Muscle layer of colon (tissue), 2 donors: ENCODE data around the gene SMIM20.

Experiments
- H3K27ac ChIP-seq: one replicate; pipeline ENCODE4 v1.7.0; 2013; ENCODE audit warnings: low read depth, mild to moderate bottlenecking, low read length, moderate library complexity
- H3K27me3 ChIP-seq, 2 donors: one replicate each; pipeline ENCODE4 v1.7.0; 2013; ENCODE audit warnings: low read length in 2 of 2, mild to moderate bottlenecking in 2 of 2; ENCODE audit not compliant: insufficient read depth in 2 of 2, control insufficient read depth in 1 of 2
- H3K36me3 ChIP-seq: one replicate; pipeline ENCODE4 v1.7.0; 2013; ENCODE audit warnings: mild to moderate bottlenecking, low read length; ENCODE audit not compliant: insufficient read depth
- H3K4me1 ChIP-seq: one replicate; pipeline ENCODE4 v1.7.0; 2013; ENCODE audit warnings: mild to moderate bottlenecking, low read length; ENCODE audit not compliant: insufficient read depth
- H3K4me3 ChIP-seq, 2 donors: one replicate each; pipeline ENCODE4 v1.7.0; 2013; ENCODE audit warnings: low read length in 2 of 2, low read depth in 1 of 2, mild to moderate bottlenecking in 1 of 2, moderate library complexity in 1 of 2
- H3K9ac ChIP-seq: one replicate; pipeline ENCODE4 v1.7.0; 2013; ENCODE audit warnings: low read length
- H3K9me3 ChIP-seq: one replicate; pipeline ENCODE4 v1.7.0; 2013; ENCODE audit warnings: mild to moderate bottlenecking, low read length
- donor health status: abdominal sarcoma.
- donor health status: Adenocarcinoma of cecum.

SMIM20 gene

DNA sequence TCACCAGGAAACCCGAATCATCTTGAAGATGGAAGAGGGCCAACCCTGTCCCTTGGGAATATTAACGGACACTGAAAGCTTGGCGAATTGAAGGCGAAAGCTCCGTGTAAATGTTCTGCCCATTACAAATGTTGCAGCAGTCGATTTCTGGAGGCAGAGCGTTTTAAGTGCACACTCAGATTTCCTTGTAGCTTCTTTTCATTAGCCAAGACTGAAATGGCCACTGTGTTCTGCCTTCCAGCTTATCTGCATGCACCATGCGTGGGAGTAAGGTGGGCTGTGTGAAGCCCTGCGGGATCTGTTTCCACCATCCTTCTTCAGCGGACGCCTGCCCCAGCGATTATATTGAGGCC is 1.3 kb downstream of the SMIM20 start:
- Histone ChIP-seq H3K27me3 (no peaks in the 10 kb centered on the region), H3K4me3 (no peak overlapping the region), H3K27ac (no peak overlapping the region), H3K36me3 (no peaks in the 10 kb centered on the region), H3K9ac (no peak overlapping the region), H3K4me1 (peaks cover 20% of the 10 kb centered on the region), H3K9me3 (no peaks in the 10 kb centered on the region)

DNA sequence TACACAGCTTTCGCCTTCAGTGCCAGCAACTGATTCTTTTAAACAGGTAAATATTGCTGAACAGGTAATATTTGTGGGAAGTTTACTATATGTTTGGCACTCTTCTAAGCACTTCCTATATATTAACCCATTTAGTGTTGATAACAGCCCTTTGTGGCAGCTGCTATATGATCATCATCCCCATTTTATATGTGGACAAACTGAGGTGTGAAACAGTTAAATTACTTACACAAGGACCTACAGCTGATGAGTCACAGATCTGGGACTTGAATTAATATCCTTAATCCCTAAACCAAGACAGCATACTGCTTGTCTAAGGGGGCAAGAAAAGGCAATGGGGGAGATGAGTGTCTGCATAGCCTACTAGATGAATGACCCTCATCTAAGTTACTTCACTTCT is 2.9 kb downstream of the SMIM20 start:
- Histone ChIP-seq H3K9me3 (no peaks in the 10 kb centered on the region), H3K4me3 (no peak overlapping the region), H3K27me3 (no peaks in the 10 kb centered on the region), H3K36me3 (peaks cover 3% of the 10 kb centered on the region), H3K9ac (no peak overlapping the region), H3K27ac (no peak overlapping the region), H3K4me1 (peaks cover 20% of the 10 kb centered on the region)

DNA sequence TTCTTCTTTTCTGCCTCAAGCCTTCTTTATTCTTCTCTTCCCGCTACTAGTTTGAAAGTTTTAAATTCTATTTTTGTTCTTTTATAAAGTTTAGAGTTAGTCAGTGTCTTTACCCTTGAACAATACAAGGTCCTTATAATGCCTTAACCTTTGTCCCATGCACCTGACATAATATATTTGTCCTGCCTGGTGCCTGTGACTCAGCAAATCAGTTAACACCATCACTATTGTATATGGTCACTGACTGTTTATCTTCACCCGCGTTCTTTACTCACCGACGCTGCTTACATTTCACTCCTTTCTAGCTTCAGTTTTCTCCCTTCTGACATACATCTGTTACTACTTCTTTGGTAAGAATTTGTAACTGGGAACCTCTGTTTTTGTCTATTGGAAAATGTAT is 5.7 kb downstream of the SMIM20 start:
- Histone ChIP-seq H3K4me1 (peaks cover 10% of the 10 kb centered on the region), H3K27ac (no peak overlapping the region), H3K27me3 (no peaks in the 10 kb centered on the region), H3K4me3 (no peak overlapping the region), H3K9ac (no peak overlapping the region), H3K9me3 (no peaks in the 10 kb centered on the region), H3K36me3 (peaks cover 3% of the 10 kb centered on the region)

DNA sequence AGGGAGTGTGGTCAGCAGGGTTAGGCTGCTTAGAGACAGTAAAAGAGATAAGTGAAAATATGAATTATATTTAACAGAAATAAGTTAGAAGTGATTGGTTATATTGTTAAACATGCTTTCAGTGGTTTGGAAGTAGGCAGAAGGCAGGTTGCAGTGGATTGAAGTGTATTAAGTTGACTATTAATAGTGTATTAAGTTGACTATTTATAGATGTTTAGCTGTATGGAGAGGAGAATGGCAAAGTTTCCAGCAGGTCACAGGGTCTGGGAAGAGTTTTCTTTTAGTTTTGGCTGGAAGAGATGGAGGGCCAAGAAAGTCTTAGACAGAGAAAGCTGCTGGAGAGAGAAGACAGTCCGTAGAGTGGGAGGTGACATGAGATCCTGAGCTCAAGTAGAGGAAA is 7.9 kb downstream of the SMIM20 start:
- H3K4me3 ChIP-seq: no peak overlapping the region
- H3K27ac ChIP-seq: no peak overlapping the region
- H3K9ac ChIP-seq: no peak overlapping the region
- H3K27me3 ChIP-seq: no peaks in the 10 kb centered on the region
- peaks cover 3% of the 10 kb centered on the region for H3K36me3 ChIP-seq
- H3K9me3 ChIP-seq: no peaks in the 10 kb centered on the region
- no peaks in the 10 kb centered on the region for H3K4me1 ChIP-seq

DNA sequence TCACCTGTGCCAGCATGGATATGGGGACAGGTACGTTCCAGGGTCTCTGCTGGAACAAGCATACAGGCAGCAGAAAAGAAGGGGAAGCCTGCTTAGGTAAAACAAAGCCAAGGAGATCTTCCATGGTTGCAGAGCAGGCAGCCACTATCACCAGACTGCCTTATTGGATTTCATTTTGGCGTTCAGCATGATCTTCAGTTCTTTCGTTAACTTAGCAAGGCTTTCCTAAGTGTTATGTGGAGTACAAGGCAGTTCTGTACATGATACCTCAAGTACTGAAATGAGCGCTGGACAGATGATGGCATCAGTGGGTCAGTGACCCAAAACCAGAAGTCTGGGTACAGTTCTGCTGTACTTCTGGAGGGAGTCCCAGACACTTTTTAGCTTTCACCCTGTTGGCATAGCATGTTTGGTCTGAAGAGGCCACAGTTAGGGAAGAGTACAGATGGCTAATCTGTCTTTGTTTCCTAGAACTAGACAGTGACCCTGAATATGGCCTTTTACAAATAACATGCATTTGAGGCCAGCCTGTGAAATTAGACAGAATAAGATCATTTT is 8.9 kb downstream of the SMIM20 start:
- Histone ChIP-seq H3K9me3 (no peaks in the 10 kb centered on the region), H3K27me3 (no peaks in the 10 kb centered on the region), H3K36me3 (peaks cover 3% of the 10 kb centered on the region)

DNA sequence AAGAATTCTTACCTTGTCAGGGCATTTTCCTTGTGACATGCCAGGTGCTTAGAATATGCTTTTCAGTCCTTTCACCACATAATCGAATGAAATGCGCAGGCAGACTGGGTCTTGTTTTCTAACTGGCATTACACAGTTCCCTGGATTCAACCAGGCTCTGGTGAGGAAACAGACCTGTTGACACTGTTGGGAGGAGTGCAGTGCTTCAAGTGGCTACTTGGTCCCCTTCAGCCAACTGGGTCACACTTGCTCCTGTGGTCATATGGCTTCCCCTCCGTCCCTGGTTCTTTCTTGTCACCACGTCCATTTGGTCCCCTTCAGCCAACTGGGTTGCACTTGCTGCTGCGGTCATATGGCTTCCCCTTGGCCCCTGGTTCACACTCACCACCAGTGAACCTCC is 9.7 kb downstream of the SMIM20 start:
- Histone ChIP-seq H3K9ac (no peak overlapping the region), H3K27me3 (no peaks in the 10 kb centered on the region), H3K27ac (no peak overlapping the region), H3K36me3 (peaks cover 3% of the 10 kb centered on the region), H3K9me3 (no peaks in the 10 kb centered on the region), H3K4me3 (no peak overlapping the region), H3K4me1 (no peaks in the 10 kb centered on the region)

More for the DNA sequence above, 8.9 kb downstream of the SMIM20 start:
- no peak overlapping the region for H3K4me3 ChIP-seq
- no peaks in the 10 kb centered on the region for H3K4me1 ChIP-seq
- no peak overlapping the region for H3K27ac ChIP-seq
- H3K9ac ChIP-seq: no peak overlapping the region

DNA sequence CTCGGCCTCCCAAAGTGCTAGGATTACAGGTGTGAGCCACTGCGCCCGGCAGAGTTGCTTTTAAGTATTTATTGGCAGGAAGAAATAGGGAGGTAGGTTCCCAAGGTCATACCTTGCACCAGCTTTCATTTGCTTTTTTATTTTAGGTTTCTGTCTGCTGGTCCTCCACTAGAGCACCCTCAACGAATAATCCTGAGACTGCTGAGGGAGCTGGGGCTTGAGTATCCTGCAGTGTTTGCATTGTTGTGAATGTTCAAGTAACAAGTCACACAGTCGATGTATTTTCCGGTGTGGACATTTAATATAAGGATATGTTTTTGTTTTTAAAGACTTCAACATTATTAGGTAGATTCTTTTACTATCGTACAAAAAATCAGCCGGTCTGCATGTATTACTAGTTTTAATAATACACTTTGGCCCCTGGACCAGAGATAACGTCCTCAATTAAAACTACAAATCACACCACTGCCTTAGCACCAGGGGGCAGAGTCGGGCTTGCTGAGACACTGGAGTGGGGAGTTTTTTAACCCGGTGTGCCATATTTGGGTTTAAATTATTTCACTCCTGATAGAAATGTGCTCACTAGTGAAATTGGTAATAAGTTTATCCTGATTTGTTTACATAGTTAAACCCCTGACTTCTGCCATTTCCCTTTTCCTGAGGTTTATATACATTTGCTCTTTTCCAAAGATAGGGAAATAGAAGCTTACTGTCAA is 11.6 kb downstream of the SMIM20 start:
- no peak overlapping the region for H3K9ac ChIP-seq

DNA sequence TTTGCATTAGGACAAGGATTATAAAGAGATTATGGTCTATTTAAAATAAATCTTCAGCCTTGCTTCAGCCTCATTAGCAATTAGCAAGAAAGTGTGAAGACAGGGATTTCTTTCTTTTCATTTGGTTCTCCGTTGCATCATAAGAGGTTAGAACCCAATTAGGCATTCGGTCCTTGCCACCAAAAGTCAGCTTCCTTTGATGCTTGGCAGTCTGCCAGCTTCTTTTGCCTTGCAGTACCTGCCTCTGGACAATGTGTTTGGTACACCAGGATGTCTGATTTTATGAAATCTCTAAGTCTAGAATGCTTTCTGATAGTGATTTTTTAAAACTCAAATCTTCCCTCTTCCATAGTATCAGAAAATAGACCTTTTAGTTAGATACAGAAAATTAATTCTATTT is 12.4 kb downstream of the SMIM20 start:
- H3K27ac ChIP-seq: no peak overlapping the region
- peaks cover 11% of the 10 kb centered on the region for H3K36me3 ChIP-seq
- no peaks in the 10 kb centered on the region for H3K9me3 ChIP-seq
- no peaks in the 10 kb centered on the region for H3K27me3 ChIP-seq
- H3K4me3 ChIP-seq: no peak overlapping the region
- H3K9ac ChIP-seq: no peak overlapping the region
- no peaks in the 10 kb centered on the region for H3K4me1 ChIP-seq

More for the DNA sequence above, 11.6 kb downstream of the SMIM20 start:
- H3K4me1 ChIP-seq: no peaks in the 10 kb centered on the region
- no peak overlapping the region for H3K27ac ChIP-seq
- H3K9me3 ChIP-seq: no peaks in the 10 kb centered on the region
- no peaks in the 10 kb centered on the region for H3K27me3 ChIP-seq
- H3K4me3 ChIP-seq: no peak overlapping the region
- peaks cover 8% of the 10 kb centered on the region for H3K36me3 ChIP-seq

DNA sequence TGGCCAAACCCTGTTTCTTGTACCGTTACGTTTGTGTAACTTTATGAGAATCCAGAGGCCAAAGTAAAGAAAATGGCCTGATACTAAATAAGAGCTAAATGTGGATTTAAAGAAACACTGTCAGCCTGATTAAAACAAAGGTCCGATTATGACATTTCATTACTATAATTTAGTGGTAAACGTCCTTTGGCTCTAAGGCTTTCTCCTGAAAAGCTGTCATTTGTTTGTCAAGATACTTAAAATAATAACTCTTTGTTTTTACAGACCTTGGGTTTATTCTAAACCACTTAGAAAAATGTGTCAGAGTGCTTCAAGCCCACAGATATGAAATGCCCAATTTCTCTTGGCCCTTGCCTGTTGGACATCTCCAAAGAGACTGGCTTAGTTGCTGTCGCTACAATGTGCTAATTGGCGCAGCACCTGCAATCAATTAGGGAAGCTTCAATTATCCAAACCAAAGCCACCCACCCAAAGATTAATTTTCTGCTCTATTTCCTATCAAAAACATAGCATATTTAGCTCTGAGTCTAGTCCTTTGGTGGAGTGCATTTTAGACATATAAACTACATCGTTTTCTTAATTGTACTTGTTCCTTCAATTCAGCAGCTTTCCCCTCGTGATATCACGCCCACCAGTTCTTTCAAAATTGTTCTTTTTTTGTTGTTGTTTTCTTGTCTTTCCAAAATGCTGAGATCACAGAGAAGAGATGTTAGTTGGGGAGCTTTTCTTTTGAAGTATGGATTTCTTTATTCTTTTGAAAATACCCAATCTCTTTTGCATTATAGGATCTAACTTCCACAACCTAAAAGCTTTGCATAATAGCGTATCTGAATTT is 13.6 kb downstream of the SMIM20 start:
- Histone ChIP-seq H3K36me3 (peaks cover 8% of the 10 kb centered on the region), H3K4me3 (no peak overlapping the region), H3K4me1 (no peaks in the 10 kb centered on the region), H3K27me3 (no peaks in the 10 kb centered on the region), H3K9ac (no peak overlapping the region), H3K27ac (no peak overlapping the region), H3K9me3 (no peaks in the 10 kb centered on the region)

DNA sequence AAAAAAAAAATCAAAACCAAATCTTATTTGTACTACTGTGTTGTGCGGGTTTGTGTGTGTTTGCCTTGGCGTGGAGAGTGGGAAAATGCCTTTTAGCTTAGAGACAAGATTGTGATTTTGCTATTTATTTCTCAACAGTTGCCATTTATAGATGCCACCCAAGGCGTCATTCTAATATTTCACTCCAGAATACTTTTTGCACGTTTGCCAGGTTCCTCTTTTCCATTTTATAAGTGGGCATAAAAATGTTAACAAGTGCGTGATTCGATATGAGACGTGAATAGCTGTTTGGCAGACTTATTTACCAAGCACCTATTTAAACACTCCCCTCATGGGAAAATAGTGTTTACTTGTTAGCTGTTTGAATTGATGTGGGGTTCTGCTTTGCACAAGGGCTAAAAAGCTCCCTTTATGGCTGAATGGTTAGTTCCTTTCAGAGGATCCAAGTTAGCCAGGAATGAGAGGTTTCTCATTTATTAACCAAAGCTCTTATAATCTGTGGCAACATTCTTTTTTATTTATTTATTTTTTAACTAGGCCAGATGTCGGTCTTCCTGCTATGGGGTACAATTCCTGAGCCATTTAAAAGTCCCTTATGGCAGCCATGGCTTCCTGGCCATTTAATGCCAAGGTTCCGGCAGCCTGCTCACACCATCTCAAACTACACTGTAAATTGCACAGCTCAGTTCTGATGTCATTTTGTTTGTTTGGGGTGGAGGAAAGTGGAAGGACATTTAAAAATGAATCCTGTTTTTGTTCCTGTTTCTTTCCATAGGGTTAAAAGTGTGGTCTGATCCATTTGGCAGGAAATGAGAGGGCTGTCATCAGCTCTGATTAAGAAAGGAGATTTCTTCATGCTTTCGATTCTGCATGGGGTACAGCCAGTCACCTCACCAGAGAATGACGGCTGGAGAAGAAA is 14.6 kb downstream of the SMIM20 start:
- Histone ChIP-seq H3K4me1 (no peaks in the 10 kb centered on the region), H3K36me3 (peaks cover 8% of the 10 kb centered on the region), H3K9me3 (no peaks in the 10 kb centered on the region), H3K27ac (no peak overlapping the region), H3K27me3 (no peaks in the 10 kb centered on the region), H3K9ac (no peak overlapping the region), H3K4me3 (no peak overlapping the region)

DNA sequence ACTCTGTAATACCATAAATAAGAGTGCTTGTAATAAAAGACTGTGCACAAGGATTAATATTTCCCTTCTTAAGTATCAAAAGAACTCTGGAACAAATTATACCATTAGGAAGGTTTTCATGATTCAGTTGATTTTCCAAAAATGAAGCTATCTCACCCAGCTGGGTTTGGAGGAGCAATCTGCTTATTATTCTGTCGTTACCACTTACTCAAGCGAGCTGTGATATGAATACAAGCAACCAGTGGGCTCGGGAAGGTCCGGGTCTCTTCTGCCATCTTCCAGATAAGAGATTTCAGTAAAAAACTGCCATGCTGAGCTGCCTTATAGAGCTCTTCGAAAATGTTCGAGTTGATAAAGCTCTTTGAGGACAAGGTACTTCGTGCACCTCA is 15.3 kb downstream of the SMIM20 start:
- Histone ChIP-seq H3K9ac (no peak overlapping the region), H3K27me3 (no peaks in the 10 kb centered on the region), H3K9me3 (no peaks in the 10 kb centered on the region), H3K4me3 (no peak overlapping the region), H3K27ac (no peak overlapping the region), H3K36me3 (peaks cover 8% of the 10 kb centered on the region), H3K4me1 (no peaks in the 10 kb centered on the region)
